Measurements from ENCODE around the gene LTB.

LTB gene

DNA sequence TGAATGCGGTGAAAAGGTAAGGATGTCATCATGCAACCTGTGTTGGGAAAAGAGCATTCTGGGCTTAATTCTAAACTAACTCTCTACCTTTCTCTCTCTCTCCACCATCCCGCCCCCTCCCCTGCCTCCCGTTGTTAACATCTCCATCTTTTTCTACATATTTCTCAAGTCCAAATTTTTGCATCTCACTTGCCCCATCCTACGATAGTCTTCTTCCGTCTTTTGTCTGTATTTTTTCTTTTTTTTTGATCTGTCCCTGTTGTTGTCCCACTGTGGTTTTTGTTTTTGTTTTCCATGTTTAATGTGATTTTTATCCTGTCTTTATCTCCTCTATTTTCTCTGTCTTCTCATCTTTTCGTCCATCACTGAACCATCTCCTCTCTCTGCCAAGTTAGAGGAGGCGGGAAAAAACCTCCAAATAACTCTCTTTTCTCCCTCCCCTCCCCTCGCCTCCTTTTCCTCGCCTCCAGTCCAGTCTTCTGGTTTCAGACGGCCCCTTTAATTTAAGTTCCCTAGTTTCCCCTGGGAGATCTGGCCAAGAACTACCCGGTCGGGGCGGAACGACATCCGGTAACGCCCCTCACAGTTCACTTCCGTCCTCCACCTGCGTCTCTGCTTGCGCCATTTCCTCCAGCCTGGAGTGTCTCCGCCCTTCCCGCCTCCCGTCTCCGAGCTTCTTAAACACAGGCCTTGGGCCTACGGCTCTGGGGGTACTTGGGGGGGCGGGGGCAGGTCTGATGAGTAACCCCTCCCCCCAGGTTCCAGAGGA lies 35.1 kb downstream of the LTB start, which contains the start of gene NFKBIL1:
NFKBIL1 (plus strand) TSS at position 651 of the 769 bp plus-strand sequence; CDS start at position 738, 87 bp downstream.
- DNase-seq, result peak; percentile 93

DNA sequence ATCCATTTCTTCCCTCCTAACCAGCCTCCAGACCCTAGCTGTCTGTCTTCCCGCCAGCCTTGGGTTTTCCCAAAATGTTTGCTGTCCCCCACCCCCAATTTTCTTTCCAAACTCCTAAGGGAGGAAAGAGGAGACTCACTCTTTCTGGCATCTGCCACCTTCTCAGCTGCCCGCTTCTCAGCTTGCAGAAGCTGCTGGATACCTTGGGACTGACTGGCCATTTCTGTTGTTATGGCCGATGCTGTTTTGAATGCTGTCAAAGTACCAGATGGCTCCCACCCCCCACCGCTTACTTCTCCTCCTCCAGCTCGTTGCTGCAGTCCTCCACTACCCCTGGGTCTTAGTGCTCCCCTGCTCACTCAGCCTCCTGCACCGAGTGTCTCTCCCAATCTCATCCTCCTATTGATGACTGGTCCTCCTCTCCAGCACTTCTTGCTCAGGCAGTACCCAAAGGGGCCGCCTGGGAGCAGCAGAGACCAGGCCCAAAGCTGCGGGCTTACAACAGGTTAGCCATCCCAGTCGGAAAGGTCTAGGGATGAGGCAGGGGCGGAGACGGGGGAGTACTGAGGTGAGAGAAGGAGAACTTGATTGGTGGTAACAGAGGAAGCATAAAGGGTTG lies 35.8 kb downstream of the LTB start, which contains the start of gene ATP6V1G2:
ATP6V1G2 (minus strand) TSS at position 270 of the 619 bp plus-strand sequence; CDS start at position 221, 49 bp downstream.
- DNase-seq, result peak; percentile 88

DNA sequence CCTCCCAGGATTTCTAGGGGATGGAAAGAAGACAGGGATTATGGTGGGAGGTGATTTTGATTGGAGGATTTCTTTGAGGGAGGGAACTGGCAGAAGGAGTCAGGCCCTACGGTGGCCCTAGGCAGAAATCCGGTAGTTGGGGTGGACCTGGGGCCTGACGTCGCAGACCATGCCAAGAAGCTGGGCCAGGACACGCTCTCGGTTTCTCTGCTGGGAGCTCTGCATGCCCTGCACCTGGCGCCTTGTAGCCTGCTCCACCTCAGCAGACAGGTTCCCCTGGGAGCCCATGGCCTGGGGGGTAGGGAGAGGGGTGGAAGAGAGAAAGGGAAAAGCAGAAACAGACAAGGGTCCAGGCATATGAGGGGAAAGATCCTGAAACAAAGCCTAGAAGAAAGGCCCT lies 36.9 kb downstream of the LTB start:
- DNase-seq, result no peak

DNA sequence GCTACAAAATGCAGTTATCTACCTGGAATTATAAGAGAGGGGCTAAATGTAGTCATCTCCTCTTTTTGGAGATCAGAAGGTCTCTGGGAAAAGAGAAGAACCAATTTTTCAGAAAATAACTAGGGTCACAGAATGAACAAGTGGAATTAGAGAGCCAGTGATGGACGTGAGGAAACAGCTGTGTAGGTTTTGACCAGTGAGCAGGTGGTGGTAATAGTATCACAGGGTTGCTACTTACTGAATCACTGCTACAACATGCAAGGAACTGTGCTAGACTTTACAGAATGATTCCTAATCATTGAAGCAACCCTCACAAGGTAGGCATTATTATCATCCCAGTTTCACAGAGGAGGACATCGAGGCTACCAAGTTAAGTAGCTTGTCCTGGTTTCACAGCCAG lies 37.5 kb downstream of the LTB start:
- no peak for DNase-seq

DNA sequence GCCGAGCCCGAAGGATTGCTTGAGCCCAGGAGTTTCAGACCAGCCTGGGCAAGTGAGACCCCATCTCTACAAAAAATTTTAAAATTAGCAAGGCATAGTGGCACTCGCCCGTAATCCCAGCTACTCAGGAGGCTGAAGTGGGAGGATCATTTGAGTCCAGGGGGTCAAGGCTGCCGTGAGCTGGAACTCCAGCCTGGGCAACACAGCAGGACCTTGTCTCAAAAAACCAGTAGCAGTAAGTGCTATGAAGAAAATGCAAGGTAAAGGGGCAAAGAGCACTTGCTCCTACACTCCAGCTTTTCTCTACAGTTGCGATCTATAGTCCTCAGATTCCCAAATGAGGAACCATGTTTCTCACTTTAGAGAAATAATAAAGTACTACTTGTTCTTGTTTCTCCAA lies 38.6 kb downstream of the LTB start:
- DNase-seq, result no peak

DNA sequence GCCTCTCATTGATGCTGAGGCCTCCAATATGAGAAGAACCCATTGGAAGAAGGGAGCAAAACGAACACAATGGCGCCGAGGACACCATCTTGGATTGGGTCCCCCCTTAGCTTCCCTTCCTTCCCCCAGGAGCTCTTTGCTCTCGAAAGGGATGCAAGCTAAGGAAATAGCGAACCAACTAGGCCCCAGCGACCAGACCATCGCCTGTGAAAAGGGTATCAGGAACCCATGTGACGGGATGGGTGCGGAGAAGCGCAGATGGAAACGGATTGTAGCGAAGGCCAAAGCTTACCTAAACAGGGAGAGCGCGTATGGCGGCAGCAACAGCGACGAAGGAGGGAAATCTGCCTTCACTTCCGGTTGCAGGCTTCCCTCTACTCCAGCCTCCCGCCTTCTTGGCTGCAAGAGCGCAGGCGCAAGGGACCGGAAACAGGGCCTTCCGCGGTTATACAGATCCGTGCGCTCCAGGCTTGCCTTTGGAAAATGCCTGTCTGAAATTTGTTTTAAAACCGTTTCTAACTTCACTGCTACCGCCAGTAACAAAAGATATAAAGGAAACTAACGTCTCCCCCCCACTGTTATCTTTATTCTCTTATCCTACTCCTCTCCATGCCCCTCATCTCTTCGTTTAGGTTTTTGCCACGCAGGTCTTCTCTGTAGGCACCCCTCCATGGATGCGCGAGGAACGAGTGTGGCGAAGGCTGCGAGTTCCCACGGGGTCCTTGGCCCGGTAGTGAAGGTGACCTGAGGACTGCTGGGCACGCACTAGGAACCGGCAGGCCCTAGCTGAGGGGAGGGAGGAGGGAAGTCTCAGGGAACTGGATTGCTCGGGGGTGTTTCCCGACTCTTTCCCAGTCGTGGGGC lies 40.3 kb downstream of the LTB start, which contains the start of gene DDX39B:
DDX39B (minus strand) TSS at position 346 of the 864 bp plus-strand sequence. CDS start 1,471 bp downstream, outside the sequence.
- peak; percentile 96 for DNase-seq

DNA sequence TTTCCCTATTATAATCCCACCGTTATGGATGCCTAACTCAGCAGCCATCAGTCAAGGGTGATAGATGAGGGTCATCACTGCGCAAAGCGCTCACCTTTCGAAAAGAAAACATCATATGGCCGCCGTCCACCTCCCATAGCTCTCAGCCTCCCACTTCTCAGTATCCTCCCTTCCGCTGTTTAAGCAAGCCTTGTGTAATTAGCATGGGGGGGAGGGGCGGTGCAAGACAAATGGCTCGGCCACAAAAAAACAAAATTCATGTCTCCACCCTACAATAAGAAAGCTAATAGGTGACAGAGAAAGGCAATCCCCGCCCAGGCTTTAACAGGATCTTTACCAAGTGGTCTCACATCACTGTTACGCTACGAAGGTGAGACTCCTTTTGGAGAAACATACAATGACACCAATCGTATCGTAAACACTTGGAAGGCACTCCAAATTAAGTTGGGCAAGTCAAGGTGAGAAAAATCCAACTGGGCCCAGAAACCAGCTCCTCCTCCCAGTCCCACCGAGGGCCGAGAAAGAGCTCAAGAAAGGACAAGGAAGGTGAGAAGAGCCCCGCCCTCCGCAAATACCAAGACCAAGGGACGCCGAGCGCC lies 41.1 kb downstream of the LTB start:
- peak; percentile 85 for DNase-seq

DNA sequence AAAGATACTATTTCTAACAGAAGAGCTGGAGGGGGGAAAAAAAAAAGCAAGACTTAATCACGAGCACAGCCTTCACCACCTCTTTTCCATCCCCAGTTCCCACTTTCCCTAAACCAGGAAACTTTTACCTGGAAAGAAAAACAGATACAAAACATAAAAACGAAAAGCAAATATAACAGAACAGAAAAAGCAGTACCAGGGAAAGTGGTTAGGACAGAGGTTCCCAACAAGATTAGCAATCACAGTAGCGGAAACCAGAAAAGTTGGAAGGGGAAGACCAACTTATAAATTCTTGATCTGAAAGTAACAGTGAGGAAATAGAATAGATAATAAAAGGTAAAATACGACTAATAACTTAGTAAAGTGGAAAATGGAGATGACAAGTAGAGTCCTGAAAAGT lies 41.6 kb downstream of the LTB start:
- no peak for DNase-seq

DNA sequence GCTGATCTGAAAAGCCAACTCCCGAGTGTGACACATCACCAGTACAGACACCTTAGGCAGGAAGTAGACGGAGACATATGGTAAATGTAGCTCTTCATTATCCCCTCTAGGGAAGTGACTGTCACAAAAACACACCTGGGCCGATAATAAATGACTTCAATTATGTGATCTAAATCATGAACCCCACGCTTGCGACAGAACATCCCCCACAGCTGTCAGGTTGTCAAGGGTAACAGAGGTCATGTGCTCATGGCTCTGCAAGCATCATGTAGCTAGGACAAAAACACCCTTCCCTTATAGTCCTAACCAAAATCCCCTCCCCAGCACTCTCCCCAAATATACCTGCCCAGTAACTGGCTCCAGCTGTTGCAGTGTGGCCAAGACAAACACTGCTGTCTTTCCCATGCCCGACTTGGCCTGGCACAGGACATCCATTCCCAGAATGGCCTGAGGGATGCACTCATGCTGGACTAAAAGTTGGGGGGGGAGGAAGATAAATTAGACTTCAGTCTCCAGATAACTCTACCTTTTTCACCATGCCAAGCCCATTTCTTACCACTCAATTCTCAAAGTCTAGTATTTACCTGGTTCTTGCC lies 43.3 kb downstream of the LTB start:
- DNase-seq, result peak; percentile 47

DNA sequence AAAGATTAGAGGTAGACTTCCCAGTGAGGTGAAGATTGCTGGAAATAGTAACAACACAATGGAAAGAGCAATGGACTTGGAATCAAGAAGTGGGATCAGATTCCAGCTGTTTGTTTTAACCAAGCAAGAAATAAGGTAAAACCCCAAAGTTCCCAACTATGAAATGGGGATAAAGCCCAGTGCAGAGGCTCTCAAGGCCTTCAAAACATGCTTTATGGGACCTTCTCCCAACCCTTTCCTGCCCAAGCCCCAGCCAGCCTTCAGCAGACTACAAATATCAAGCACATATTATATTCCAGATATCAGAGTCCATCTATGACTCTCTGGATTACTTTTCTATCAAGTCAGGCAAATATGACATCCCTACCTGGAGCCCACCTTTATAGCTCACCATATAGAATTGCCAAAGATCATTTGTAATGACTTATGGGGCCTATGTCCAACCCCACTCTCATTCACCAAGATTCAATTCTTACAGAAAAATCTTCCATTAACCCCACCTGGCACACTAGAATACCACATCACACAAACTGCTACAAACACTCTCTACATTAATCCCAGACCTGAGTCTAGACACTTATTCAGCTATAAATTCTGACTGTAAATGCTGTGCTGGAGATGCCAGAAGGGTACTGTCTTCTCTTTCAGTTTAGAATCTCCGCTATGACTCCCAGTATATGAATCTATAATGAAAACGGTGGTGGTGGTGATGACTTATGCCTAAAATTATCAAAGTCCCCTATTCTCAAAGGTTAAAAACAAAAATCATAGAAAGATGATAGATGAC lies 46.5 kb downstream of the LTB start:
- no peak for DNase-seq

DNA sequence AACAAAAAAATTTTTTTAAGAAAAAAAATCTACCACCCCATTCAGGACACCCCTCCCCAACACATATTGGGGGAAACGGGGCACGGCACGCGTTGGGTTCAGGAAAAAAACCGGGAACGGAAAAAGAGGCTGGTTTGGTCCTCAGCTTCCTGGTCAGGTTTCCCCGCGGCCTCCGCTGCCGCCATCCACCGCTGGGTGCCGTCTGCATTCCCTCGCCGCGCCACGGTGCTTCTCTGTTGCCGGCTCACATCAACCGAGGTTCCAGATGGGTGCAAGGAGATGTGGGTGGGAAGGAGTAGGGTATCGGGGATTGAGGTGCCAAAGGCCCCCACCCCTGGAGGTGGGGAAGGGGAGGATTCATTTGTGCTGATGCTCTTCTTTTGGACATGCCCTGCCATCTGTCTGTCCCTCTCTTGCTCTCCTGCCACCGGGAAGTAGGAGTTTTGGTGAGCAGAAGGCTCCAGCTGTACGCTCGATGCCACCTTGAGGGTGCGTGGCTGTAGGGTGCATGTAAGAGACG lies 47.6 kb downstream of the LTB start:
- no peak for DNase-seq

DNA sequence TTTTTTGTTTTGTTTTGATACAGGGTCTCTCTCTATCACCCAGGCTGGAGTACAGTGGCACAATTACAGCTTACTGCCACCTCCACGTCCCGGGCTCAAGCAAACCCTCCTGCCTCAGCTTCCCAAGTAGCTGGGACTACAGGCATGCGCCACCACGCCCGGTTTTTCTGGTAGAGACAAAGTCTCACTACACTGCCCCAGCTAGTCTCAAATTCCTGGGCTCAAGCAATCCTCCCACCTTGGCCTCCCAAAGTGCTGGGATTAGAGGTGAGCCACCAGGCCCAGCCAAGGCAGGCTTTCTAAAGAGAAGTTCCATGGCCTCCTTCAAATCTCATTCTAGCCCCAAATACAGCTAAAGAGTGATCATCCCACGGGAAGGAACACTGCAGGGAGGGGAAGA lies 48.2 kb downstream of the LTB start:
- no peak for DNase-seq

DNA sequence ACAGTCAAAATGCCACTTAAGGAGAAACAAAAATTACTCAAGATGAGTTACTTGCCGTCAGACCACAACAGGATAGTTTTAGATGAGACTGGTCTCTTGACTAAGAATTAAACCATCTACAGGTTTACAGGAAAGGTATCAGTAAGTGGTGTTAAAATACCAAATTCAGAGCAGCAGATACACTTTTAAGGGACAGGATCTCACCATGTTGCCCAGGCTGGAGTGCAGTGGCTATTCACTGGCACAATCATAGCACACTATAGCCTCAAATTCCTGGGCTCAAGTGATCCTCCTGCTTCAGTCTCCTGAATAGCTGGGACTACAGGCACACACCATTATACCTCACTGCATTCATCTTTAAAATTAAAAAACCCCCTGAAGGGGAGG lies 48.8 kb downstream of the LTB start:
- no peak for DNase-seq

DNA sequence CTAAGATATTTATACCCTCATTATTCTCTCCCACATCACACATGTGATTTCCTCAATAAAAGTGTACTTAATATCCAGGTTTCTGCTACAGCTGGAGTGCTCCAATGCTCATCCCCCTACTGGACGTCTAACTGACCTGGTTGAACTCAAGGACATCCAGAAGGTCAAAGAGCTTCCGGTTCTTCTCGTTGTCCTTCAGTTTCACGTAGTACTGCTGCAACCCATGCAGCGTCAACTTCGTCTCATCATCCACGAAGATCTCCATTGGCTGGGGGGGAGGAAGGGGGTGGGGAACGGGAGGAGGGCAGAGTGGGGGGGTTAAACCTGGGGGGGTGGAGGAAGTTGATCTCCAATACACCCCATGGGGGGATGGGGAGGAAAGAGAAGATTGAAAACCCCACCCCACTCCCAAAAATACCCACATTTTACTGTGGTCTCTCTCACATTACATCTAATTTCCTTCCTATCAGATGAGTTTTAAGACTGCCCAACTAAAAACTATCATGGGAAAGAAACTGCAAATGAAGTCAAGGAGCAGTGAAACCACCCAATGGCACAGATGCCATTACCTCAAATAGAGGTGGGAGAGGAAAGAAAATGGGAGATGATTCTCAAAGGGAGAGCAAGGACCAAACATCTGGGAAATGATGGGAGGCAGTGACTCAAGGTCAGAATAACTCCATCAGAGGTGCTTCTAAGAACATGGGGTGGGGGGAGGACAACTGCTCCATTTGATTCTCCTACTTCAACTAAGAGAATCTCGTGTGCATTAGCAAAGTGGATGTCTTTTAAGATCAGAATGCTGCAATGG lies 49.4 kb downstream of the LTB start:
- no peak for DNase-seq

DNA sequence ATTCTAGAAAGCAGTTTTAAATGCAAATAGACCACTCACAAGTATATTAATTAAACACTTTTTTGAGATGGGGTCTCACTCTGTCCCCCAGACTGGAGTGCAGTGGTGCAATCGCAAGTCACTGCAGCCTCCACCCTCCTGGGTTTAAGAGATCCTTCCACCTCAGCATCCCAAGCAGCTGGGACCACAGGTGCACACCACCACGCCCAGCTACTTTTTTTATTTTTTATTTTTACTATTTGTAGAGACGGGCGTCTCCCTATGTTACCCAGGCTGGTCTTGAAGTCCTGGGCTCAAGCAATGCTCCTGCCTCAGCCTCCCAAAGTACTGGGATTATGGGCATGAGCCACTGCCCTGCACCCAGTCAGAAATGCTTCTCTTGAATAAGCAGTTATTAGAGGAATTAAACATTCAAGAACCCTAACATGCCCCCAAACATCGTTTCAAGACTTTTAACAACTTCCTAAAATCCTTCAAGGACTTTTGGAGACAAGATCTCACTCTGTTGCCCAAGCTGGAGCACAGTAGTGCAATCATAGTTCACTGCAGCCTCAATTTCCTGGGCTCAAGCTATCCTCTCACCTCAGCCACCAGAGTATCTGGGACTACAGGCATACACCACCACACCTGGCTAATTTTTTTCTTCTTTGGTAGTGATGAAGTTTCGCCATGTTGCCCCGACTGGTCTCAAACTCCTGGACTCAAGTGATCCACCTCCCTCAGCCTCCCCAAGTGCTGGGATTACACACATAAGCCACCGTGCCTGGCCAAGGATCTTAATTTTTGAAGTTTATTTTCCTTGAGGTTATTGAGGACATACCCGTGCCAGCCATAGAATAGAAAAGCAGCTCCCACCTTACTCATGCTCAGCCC lies 50.2 kb downstream of the LTB start:
- no peak for DNase-seq

DNA sequence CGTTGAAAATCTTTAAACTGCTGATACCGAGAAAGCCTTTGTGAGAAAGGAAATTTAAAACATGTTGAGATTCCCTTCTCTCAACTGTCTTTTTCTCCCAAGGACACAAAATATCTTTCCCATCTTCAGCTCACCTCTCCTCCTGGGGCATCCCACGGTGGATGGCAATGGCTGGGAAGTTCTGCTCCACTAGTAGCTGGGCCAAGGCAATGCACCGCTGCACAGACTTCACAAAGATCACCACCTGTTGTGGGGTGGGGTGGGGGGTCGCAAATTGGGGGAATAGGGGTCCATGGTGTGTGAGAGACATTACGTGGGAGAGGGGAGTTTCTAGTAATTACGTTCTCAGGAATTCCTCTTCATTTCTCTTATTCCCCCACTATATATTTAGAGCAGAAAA lies 51.1 kb downstream of the LTB start:
- no peak for DNase-seq

DNA sequence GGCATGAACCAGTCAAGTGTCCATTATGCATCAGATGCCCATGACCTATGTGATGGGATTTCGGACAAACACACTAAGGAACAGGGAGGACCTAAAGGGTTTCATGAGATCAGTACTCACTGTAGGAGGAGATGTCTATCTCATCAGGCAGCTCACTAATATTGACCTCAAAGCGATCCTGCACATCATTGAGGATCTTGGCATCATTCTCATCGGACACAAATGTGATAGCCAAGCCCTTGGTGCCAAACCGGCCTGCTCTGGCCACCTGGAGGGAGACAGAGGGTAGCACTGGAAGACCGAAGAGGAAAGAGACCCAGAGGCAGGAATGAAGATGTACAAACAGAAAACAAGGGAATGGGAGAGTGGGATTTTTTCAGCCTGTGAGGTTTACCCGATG lies 51.6 kb downstream of the LTB start:
- no peak for DNase-seq
